ENCODE data around the gene EFHB. TPM values are rescaled to one million over a fixed set of nuclear protein-coding genes. Genes with fewer than 3 reads are reported as not detected.
A peak's percentile ranks its signal among the peaks of the same experiment; 100 is the strongest.

EFHB gene
- total RNA-seq, 1 experiment from 2014 or later: 1.9 TPM

GRCh38 chr3:19901918-19902317 lies 32.1 kb downstream of the EFHB start:
- no peak overlapping the region for H4K5ac ChIP-seq (ENCODE audit: insufficient read length, low read depth, low read length)
- no peak overlapping the region for H3K4ac ChIP-seq (ENCODE audit: low read depth, low read length)
- H3K9ac ChIP-seq (ENCODE audit: extremely low read depth, insufficient read length, low read length): no peak overlapping the region
- no peaks in the 10 kb centered on the region for H3K23me2 ChIP-seq (ENCODE audit: insufficient read length, low read depth, low read length, poor library complexity, severe bottlenecking)
- no peak overlapping the region for H3T11ph ChIP-seq (ENCODE audit: low read length)
- Mint-ChIP-seq H3K36me3 (ENCODE audit: insufficient read depth in 1 of 3, low read depth in 3 of 3) (no peaks in the 10 kb centered on the region), H3K4me1 (peaks cover 3 to 9% of the 10 kb centered on the region in 2 experiments; a peak in 3 of 4 replicates), H3K27ac (no peak overlapping the region), H3K4me3 (no peak overlapping the region), H3K9me3 (no peaks in the 10 kb centered on the region; a peak in 1 of 5 replicates), H3K27me3 (ENCODE audit: low read depth) (no peaks in the 10 kb centered on the region; the same call in 1 of the 2 replicates)
- no peaks in the 10 kb centered on the region for H3K27me3 ChIP-seq (ENCODE audit: insufficient read depth, low read length)
- no peak for TF ChIP-seq CTCF (conservative IDR thresholded peaks at IDR 0.05)
- H2BK12ac ChIP-seq (ENCODE audit: insufficient read length, low read depth, low read length): no peak overlapping the region
- no peak overlapping the region for H4K91ac ChIP-seq (ENCODE audit: insufficient read length, low read depth, low read length)
- no peak for DNase-seq
- no peaks in the 10 kb centered on the region for H3K9me3 ChIP-seq (ENCODE audit: control insufficient read depth, low read depth, low read length)
- no peaks in the 10 kb centered on the region for H4K20me1 ChIP-seq (ENCODE audit: control insufficient read depth, insufficient read depth, insufficient read length)
- no peak overlapping the region for H3K56ac ChIP-seq (ENCODE audit: insufficient read length, low read depth, low read length)
- H2BK20ac ChIP-seq (ENCODE audit: low read depth, low read length, poor library complexity, severe bottlenecking): peak overlapping the region; percentile 49
- H3K79me1 ChIP-seq (ENCODE audit: insufficient read depth, low read depth, low read length, poor library complexity, severe bottlenecking): no peaks in the 10 kb centered on the region
- no peak overlapping the region for H3K27ac ChIP-seq (ENCODE audit: insufficient read length, low read depth, low read length)
- no CpG with 5 or more reads among the region's 4 CpGs for WGBS (ENCODE audit: extremely low coverage, insufficient read length, low lambda C conversion rate)
- H3K79me2 ChIP-seq (ENCODE audit: insufficient read depth, low read length): no peaks in the 10 kb centered on the region
- no peak overlapping the region for H4K8ac ChIP-seq (replicated peaks; ENCODE audit: insufficient read length, low read depth, low read length)
- no peak overlapping the region for H2AK5ac ChIP-seq (ENCODE audit: insufficient read length, low read length)
- no peak overlapping the region for H3K18ac ChIP-seq (ENCODE audit: insufficient read length, low read depth, low read length)
- H3K4me2 ChIP-seq (ENCODE audit: insufficient read depth, insufficient read length, low read length): no peak overlapping the region
- H3K14ac ChIP-seq (ENCODE audit: insufficient read depth, low read length): no peak overlapping the region
- H2AFZ ChIP-seq (ENCODE audit: low read length): no peak overlapping the region
- no peak overlapping the region for H3K23ac ChIP-seq (ENCODE audit: insufficient read length, low read depth, low read length)
- no peak overlapping the region for H2BK120ac ChIP-seq (ENCODE audit: low read depth, low read length, poor library complexity, severe bottlenecking)
- no peaks in the 10 kb centered on the region; the same call in 1 of the 2 replicates for H3K4me1 ChIP-seq (ENCODE audit: insufficient read depth, low read length)
- H2BK5ac ChIP-seq (ENCODE audit: insufficient read length, low read length): no peak overlapping the region
- no peak overlapping the region for H2BK15ac ChIP-seq (ENCODE audit: low read depth, low read length)
